Middle frontal gyrus (tissue), 1 donor: ENCODE data around the gene VPS37D.
"Not testable (repeated sequence)": the region's sequence is repeated elsewhere in the genome, so short reads cannot be mapped to it uniquely, and the experiment has no call there.

Experiments
- DNase-seq: peaks from one replicate; pipeline ENCODE4 v3.0.0-alpha.2; 2015; ENCODE audit warnings: low spot score; ENCODE audit errors: extremely low spot score

VPS37D gene, protein sequence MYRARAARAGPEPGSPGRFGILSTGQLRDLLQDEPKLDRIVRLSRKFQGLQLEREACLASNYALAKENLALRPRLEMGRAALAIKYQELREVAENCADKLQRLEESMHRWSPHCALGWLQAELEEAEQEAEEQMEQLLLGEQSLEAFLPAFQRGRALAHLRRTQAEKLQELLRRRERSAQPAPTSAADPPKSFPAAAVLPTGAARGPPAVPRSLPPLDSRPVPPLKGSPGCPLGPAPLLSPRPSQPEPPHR

DNA sequence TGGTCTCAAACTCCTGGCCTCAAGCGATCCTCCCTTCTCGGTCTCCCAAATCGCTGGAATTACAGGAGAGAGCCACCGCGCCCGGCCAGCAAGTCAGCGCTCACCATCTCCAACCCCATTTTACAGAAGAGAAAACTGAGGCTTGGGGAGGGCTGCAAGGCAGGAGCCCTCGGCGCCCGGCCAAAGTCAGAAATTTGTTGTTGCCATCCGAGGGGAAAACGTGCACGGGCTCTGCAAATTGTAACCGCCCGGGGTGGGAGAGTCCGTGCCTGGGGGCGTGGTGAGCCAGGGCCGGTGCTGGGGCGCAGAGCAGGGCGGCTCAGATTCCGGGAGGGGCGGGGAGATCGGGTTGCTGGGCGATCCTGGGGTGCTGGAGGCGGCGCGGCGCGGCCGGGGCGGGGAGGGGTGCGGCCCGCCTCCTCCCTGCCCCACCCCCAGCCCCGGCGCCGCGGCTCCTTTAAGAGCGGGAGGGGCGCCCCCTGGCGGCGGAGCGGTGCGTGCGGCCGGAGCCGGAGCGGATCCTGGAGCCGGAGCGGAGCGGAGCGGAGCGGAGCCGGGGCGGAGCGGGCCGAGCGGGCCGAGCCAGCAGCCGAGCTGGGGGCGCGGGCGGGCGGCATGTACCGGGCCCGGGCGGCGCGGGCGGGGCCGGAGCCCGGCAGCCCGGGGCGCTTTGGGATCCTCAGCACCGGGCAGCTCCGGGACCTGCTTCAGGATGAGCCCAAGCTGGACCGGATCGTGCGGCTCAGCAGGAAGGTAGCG lies at the start of gene VPS37D:
VPS37D (plus strand) TSS at position 488 of the 759 bp plus-strand sequence; CDS start at position 616, 128 bp downstream.
- peak; percentile 71 for DNase-seq

DNA sequence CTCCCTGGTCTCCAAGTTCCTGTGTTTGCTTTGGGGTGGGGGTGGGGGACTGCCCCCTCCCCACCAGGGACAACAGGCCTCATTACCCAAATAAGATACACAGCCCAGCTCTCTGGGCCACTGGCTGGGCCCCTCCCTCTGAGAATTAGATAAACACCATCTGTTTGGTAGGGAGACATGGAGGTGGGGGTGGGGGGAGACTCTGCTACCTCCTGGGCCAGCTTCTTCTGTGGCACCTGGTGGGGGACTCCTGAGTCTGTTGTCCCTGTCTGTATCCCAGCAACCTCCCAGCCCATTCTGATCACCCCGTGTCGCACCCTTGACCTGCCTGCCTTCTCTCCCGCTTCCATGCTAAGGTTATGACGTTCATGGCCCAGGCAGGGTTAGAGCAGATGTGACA lies 49.1 kb upstream of the VPS37D start:
- no peak for DNase-seq

DNA sequence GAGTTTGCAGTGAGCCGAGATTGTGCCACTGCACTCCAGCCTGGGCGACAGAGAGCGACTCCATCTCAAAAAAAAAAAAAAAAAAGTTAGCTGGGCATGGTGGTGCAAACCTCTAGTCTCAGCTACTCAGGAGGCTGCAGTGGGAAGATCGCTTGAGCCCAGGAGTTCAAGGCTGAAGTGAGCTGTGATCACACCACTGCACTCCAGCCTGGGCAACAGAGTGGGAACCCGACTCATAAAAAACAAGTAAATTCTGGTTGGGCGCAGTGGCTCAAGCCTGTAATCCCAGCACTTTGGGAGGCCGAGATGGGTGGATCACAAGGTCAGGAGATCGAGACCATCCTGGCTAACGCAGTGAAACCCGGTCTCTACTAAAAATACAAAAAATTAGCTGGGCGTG lies 48.2 kb upstream of the VPS37D start:
- DNase-seq = not testable (repeated sequence)

DNA sequence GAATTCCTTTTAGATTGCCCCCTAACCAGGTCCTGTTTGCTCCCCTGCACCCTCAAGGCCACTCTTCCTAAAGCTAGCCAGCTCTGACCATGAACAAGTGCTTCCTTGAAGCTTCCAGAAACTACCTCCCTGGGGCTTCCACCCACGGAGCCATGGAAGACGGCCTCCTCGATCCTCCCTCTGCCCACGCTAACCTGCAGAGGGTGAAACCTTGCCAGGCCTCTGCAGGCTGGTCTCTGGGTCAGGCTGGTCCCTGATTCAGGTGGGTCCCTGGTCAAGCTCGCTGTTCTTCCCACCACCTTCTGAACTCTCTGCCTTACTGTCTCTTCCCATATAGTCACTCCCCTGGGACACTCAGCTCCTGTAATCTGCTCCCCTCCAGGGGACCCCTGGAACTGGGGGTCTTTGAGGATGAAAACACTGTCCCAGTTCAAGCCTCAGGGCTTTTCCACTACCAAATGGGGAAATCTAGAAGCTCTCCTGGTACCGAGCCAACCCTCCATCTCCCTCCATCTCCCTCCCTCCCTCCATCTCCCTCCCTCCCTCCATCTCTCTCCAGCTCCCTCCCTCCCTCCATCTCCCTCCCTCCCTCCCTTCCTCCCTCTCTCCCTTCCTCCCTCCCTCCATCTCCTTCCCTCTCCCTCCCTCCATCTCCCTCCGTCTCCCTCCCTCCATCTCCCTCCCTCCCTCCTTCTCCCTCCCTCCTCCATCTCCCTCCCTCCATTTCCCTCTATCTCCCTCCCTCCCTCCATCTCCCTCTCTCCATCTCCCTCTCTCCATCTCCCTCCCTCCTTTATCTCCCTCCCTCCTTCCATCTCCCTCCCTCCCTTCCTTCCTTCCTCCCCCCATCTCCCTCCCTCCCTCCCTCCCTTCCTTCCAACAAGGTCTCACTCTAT lies 46.2 kb upstream of the VPS37D start:
- DNase-seq = no peak

DNA sequence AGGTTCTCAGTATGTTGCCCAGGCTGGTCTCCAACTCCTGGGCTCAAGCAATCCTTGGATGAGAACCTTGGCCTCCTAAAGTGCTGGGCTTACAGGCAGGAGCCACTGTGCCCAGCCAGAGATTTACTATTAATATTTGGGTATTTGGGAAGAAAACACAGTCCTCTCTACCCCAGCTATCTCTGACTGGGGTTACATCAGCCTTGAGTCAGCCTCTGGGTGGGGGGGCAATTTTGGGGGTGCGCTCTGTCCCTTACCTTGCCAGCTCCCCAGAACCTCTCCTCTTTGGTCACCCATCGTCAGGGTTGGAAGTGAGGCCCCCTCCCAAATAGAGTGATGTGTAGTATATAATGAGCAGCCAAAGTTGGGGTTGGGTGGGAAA lies 45.1 kb upstream of the VPS37D start:
- no peak for DNase-seq

DNA sequence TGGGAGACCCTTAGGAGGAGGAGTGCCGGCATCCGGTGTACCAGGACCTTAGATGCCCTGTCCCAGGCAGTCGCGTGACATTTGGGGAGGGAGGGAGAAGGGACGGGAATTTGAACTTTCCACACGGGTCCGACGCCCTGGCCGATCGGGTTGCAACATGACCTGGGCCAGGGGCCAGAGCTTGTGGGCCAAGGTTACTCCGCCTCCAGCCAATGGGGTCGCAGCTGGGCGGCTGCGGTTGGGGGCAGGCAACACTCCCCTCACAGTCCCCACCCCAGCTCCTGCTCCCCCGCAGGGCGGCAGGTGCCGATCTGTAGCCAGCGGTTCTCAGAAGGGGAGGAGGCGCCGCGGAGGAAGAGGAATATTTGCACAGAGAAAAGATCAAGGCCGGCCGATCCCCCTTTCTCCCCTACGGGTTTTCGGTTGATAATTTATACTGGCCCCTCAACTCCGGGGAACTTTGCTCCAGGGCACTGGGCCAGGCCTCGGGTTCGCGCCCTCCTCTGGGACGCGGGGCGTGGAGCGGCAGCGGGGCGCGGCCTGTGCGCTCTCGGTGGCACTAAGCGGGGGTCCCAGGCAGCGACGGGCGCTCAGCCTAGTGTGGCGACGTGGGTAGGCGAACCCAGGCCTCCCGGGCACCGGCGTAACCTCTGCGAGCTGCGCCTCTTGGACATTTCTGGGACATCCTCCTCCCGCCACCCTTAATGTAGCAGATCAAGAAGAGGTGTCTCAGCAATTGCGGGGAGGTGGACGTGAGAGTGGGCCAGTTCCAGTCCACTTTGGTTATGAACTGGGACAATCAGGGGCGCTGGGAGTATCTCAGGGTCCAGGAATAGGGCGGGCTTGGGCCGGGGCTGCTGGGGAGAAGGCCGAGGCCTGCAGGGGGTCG lies 44.5 kb upstream of the VPS37D start:
- DNase-seq = no peak

DNA sequence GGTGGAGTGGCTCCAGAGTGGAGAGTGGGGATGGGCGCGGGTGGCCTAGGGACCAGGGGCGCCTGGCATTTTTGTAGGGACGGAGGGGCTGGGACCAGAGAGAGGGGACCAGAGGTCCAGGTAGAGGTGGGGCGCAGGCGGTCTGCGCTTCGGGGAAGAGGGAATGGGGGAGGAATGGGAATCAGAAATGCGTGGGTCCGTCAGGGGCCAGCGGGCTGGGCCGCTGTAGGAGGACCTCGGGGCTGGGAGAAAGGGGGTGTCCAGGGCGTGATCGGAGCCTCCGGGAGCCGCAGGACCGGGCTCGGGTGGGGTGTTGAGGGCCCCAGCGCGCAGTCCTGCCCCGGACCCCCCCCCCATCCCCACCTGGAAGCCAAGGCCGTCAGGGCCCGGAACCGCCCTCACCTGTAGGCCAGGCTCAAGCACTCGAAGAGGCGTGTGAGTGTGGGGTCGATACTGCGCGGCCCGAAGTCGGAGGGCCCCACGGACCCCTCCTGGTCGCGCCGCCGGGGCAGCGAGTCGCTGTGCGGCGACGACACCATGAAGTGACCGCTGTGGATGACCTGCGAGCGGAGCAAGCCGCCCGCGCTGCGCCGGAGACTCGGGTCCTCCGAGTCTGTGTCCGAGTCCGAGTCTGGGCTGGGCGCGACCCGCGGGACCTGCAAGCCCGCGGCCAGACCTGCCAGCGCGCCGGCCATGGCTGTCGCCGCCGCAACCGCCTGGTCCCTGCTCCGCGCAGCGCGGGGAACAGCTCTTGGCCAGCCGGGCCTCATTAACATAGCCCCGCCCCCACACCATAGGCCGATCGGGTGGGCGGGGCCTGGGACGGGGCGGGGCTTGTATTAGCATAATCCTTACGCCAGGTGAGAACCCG lies 43.6 kb upstream of the VPS37D start, which contains the start of gene MLXIPL:
MLXIPL (minus strand) TSS at position 725 of the 871 bp plus-strand sequence; CDS start at position 695, 30 bp downstream.
- peak; percentile 39 for DNase-seq

DNA sequence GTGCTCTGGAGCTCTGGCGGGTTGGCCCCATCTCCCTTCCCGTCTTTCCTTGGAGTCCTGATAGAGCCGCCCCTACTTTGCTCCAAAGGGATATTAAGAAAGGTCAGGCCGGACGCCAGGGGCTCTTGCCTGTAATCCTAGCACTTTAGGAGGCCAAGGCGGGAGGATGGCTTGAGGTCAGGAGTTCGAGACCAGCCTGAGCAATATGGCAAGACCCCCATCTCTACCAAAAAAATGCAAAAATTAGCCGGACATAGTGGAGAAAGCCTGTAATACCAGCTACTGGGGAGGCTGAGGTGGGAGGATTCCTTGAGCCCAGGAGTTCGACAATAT lies 43.0 kb upstream of the VPS37D start:
- no peak for DNase-seq

DNA sequence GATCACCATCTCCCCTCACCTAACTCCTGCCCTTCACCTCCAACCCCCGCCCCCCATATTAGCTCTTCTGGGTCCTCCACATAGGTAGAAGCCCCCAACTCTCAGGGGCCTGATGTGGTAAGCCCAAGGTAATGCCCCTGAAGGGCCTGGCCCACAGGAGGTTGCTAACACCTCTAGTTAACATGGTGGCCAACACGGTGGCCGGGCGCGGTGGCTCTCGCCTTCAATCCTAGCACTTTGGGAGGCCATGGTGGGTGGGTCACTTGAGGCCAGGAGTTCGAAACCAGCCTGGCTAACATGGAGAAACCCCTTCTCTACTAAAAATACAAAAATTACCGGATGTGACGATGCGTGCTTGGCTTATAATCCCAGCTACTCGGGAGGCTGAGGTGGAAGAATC lies 42.4 kb upstream of the VPS37D start:
- DNase-seq = no peak

DNA sequence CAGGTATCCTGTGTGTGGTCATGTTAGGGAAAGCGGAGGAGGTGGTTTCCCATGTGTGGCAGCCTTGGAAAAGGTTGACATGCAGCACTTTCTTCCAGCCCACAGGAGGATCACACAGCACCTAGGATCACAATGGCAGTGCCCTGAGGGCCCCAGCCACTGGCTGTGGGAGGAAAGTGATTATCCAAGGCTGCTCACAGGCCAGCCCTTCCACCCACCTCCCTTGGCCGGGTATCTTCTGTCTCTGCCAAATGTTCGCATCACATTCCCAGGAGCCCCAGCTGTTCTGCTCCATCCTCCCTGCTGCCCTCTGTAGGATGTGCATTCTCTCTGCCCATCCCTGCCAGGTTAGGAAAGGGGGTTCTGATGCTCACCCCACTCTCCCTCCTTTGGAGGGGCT lies 40.8 kb upstream of the VPS37D start:
- no peak for DNase-seq

DNA sequence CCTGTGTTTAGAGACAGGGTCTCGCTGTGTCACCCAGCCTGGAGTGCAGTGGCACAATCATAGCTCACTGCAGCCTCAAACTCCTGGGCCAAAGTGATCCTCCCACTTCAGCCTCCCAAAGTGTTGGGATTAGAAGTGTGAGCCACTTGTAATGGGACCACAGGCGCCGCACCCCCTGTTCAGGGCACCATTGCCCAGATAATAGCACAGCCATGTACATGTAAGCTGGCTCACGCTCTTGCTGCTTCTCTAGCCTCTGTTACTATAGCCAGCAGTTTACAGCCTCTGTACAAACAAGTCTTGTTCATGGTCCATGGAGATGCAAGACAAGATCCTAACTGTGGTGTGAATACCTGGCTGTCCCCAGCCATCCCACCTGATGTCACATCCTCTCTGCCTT lies 39.1 kb upstream of the VPS37D start:
- DNase-seq = no peak

DNA sequence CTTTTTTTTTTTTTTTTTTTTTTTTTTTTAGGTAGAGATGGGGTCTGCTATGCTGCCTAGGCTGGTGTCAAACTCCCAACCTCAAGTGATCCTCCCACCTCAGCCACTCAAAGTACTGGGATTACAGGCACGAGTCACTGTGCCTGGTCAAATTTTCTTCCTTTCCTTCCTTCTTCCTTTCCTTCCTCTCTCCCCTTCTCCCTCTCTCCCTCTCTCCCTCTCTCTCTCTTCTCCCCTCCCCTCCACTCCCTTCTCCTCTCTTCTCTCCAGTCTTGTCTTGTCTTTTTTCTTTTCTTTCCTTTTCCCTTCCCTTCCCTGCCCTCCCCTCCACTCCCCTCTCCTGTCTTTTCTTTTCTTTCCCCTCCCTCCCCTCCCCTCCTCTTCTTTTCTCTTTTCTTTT lies 36.1 kb upstream of the VPS37D start:
- DNase-seq = no peak

DNA sequence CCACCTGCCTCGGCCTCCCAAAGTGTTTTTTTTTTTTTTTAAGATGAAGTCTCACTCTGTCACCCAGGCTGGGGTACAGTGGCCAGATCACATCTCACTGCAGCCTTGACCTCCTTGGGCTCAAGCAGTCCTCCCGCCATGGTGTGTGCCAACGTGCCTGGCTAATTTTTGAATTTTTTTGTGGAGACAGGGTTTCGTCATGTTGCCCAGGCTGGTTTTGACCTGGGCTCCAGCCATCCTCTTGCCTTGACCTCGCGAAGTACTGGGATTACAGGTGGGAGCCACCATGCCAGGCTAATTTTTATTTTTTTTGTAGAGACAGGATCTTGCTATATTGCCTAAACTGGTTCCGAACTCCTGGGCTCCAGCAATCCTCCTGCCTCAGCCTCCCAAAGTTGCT lies 34.3 kb upstream of the VPS37D start:
- no peak for DNase-seq

DNA sequence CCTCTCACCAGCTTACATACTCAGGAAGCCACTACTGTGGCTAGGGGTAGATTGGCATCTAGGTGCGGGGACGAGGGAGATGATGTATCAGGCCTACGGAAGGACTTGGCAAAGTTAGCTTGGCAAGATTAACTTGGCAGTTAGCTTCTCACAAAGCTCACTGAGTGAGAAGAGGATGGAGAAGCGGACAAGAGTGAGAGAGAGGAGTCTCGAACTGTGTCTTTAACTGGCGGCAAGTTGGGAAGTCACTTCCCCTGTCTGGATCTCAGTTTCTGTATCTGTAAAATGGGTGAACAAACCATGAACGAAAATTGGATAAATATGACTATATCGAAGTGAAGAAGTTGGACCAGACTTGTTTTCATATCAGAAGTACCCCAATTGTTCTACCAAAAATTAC lies 33.8 kb upstream of the VPS37D start:
- DNase-seq = no peak

DNA sequence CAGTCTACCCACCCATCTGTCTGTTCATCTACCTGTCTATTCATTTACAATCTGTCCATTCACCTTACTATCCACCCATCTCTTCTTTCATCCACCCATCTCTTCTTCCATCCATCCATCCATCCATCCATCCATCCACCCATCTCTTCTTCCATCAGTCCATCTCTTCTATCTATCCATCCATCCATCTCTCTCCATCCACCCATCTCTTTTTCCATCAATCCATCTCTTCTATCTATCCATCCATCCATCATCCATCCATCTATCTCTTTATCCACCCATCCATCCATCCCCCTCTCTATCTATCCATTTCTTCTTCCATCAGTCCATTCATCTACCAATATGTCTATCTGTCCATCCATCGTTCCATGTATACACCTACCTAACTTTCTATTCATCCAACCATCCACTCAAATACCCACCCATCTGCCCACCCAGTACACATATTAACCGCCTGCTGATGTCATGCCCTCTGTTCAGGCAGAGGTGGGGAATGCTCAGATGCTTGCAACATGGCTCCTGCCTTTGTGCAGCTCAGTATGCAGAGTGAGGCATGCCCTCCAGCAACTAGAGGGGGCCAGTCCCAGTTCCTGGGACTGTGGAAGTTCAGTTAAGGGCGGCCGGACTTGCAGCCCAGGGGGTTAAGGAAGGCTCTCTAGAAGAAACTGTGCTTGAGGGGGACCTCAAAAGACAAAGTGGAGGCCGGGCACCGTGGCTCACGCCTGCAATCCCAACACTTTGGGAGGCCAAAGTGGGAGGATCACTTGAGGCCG lies 32.0 kb upstream of the VPS37D start:
- no peak for DNase-seq

DNA sequence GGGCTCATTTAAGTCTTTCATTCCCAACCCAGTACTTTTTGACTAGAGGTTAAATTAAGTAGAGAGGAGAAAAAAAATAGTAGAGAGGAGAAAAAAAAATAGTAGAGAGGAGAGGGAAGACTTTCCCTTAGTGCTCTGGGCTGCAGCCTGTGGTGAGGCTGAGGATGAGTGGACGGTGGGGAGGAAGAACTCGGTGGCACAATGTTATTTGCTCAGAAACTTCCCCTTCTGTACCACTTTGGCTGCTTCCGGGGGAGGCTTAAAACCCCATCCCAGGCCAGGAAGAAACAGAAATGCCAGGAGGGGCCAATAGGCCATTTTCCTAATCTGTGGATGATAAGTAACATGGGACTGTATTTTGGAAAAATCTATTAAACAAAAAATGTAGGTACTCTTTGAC lies 28.7 kb upstream of the VPS37D start:
- no peak for DNase-seq

DNA sequence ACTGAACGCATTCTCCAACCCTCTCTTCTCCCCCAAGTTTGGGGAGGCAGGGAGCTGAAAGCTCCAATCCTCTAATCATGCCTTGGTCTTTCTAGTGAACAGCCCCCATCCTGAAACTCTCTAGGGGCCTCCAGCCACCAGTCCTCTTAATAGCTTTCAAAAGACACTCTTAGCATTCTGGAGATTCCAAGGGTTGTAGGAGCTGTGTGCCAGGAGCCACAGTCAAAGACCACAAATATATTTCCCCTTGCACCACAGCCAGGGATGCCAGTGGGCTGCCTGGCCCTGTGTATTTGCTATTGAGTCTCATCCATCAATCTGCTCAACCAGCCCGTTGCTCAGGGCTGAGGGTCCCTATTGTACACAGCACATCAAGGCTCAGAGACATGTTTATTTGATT lies 24.8 kb upstream of the VPS37D start:
- DNase-seq = no peak

DNA sequence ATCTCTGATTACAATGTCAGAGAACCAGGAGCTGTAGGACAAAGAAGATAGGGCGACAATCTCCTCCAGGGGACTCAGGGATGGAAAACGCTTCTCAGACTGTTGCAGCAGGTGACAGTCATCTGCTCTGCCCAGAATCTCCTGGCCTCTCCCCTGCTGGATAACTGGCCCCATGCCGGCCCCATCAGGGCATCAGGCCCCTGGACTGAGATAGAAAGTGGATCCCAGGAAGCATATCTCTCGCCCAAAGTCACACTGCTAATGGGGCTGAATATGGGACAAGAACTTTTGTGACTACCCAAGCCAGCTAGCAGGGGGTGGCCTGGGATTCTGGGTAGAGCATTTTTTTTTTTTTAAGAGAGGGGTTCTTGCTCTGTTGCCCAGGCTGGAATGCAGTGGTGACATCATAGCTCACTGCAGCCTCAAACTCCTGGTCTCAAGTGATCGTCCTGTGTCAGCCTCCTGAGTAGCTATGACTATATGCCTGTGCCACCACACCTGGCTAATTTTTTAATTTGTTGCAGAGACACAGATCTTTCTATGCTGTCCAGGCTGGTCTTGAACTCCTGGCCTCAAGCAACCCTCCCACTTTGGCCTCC lies 22.8 kb upstream of the VPS37D start:
- DNase-seq = no peak

DNA sequence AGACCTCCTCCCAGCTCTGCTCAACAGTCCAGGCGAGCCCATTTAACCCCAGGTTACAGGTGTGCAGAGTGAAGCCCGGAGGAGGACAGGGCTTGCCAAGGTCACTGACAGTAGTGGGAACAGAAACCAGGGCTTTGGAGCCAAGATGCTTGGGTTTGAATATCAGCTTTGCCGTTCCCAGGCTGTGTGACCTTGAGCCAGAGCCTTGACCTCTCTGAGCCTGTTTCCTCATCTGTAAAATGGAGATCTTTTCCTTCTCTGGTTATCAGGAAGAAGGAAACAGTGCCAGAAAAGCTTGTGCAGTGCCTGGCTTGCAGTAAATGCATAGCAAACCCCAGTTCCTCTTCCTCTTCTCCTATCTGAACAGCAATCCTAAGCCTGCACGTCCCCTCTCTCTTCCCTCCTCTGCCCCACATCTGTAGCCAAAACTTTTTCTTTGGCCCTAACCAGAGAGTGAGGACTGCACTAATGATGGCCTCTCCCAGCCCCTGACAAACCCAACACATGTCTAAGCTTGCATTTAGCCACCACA lies 21.9 kb upstream of the VPS37D start:
- DNase-seq = no peak
